GM18517 (cell line): ENCODE results near the gene HIVEP1.

Experiments used
- ATAC-seq: cut with Tn5 transposase; IDR thresholded peaks from one replicate; pipeline ENCODE4 v1.9.1; 2021; ENCODE audit warnings: mild to moderate bottlenecking, moderate library complexity; ENCODE audit not compliant: unreplicated experiment

Gene HIVEP1

GRCh38 chr6:12181481-12181880 lies 169.4 kb downstream of the HIVEP1 start:
- ATAC-seq: no peak

DNA sequence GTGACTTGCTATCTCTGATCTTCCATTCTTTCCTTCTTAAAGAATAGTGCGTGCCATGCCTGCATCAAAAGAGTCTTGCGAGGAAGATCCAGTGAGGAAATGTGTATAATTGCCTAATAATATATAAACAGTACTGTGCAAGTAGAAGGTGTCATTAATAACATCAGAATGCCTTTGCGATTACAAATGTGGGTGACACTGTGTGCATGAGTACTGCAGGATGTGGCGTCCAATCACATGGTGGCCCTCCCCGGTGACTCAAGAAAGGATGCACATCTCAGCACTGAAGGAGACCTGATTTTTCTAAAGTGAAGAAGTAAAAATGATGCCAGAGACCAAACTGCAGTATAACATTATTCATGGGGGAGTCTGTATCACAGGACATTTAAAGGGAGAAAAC lies 170.6 kb downstream of the HIVEP1 start:
- ATAC-seq: no peak

- ATAC-seq: no peak
These were observed 173.1 kb downstream of the HIVEP1 start for GRCh38 chr6:12185081-12185673.

- no peak for ATAC-seq
These were observed 174.4 kb downstream of the HIVEP1 start for GRCh38 chr6:12186528-12186927.

GRCh38 chr6:12189150-12189549 lies 177.0 kb downstream of the HIVEP1 start:
- no peak for ATAC-seq

DNA sequence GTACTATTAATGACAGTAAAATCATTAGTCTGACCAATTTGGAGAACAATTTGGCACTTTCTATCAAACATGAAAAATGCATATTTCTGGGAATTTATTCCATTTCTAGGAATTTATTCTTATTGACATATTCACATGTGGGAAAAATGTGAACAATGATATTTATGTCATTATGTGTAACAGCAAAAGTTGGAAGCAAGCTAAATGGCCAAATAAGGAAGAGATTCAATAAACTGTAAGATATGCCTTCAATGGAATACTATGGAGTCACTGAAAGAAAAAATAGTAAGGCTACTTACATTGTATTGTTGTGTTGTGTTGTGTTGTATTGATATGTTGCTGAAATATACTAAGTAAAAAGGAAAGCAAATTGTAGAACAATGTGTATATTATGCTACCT lies 177.5 kb downstream of the HIVEP1 start:
- no peak for ATAC-seq

DNA sequence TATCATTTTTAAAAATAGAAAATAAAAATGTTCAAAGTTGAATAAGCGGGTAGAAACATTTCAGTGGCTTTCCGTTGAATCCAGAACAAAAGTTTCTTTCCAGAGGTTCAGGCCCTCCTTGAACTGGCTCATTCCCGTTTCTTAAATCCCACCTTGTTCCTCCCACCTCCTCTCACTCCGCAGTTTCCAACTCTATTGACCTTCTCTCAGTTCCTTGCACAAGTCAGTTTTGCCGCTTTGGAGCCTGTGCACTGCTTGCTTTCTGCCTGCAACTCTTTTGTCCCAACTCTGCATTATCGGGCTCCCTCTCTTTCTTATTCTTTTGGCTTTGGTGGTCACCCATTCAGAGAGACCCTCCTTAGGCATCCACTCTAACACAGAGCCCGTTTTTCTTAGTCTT lies 178.1 kb downstream of the HIVEP1 start:
- no peak for ATAC-seq

GRCh38 chr6:12196326-12196936 lies 184.3 kb downstream of the HIVEP1 start:
- no peak for ATAC-seq

GRCh38 chr6:12198851-12199250 lies 186.7 kb downstream of the HIVEP1 start:
- no peak for ATAC-seq

- ATAC-seq: no peak
These were observed 188.0 kb downstream of the HIVEP1 start for GRCh38 chr6:12200015-12200564.

DNA sequence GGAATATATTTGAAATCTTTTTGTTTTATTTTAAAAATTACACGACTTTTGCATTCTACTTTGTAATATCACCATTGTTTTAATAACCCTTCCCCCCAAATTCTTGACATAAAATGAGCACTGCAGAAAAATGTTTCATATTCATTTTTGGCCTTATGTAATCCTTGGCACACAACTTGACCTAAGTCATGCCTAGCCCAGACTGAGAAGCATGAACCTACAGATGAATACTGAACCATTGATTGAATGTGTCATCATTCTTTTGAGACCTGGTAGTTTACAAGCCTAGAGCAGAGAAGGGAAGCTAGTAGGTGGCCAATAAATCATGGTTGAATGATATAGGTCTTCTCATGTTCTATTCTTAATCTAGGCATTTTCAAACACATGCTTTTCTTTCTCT lies 188.6 kb downstream of the HIVEP1 start:
- ATAC-seq: no peak

DNA sequence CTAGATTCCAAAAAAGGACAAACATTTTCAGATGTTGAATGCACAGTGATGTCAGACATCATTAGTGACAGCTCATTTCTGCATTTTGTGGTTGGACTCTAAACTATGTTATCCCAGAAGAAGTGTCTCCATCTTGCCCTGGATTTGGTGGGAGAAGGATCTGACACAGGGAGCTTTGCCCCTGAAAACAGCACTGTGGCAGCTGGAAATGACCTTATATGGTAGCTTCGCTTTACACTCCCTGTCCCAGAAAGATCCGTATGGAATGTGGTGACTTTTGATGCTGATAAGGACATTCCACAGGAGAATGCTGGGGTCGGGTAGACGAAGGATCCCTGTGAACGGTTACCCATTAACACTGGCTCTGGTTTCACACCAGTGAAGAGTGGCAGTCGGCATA lies 190.9 kb downstream of the HIVEP1 start:
- no peak for ATAC-seq

DNA sequence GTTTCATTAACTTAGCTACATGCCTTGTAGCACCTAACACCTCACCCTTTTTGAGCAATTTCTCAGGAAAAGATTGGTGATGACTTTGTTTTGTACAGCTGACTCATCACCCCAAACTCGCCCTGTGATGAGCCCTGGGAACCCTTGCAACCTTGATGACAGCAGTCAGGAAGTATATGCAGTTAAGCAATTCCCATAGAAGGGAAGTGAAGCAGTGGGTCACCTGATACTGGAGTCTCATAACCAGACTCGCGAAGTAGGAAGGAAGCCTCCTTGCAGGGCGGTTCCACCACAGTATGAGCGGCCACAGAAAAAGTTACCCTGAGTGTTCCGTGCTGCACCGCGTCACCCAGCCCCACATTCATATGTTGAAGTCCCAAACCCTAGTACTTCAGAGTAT lies 196.1 kb downstream of the HIVEP1 start:
- ATAC-seq: no peak

DNA sequence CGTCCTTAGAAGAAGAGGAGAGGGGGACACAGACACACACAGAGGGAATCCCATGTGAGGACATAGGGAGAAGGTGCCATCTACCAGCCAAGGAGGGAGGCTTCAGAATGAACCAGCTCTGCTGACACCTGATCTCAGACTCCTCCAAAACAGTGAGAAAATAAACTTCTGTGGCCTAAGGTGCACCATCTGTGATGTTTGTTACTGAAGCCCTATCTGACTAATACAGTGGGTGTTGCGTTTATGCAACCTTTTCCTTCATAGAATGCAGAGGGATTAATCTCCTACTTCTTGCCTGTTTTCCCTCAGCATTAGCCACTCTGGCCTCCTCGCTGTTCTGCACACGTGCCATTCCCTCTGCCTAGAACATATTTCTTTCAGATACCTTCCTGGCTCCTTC lies 196.6 kb downstream of the HIVEP1 start:
- no peak for ATAC-seq
